HL-60 (cell line): Measurements from ENCODE around the gene TSSK6.

Source experiments
- CTCF ChIP-seq: IDR thresholded peaks from one replicate; pipeline ENCODE4 v1.5.1; 2011; ENCODE audit warnings: low read length, control low read depth, inconsistent platforms; ENCODE audit not compliant: insufficient read depth
- GABPA ChIP-seq: IDR thresholded peaks from 2 replicates; pipeline ENCODE4 v1.6.1; 2012; ENCODE audit warnings: low read depth
- SPI1 ChIP-seq: IDR thresholded peaks from 2 replicates; pipeline ENCODE4 v1.6.1; 2012; ENCODE audit warnings: low read depth, mild to moderate bottlenecking, borderline replicate concordance

GRCh38 chr19:19500975-19501644 is 14.2 kb downstream of the TSSK6 start:
- TF ChIP-seq CTCF (no peak), SPI1 (no peak), GABPA (no peak)
